ENCODE results near the gene PHLDB3.
A peak's percentile ranks its signal among the peaks of the same experiment; 100 is the strongest.

Gene PHLDB3

DNA sequence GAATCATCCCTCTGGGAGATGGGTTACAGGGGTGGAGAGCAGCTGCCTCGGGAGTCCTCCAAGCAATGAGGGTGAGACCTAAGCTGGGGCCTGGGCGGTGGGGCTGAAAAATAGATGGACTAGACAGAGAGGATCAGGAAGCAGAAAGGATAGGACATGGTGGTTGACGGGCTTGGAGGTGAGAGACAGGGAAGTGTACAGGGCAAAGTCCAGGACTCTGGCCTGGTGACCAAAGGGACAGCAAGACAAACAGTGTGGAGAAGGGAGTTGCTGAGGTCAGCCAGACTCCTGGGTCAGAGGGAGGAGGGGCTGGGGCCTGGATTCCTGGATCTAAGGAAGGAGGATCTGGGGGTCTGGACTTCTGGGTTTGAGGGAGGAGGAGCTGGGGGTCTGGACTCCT, 5.5 kb downstream of the PHLDB3 start:
- no peak for DNase-seq
- Mint-ChIP-seq H3K9me3 (no peaks in the 10 kb centered on the region), H3K27ac (peak overlapping the region; percentile 73), H3K4me3 (peak overlapping the region; percentile 26), H3K4me1 (peaks cover 51% of the 10 kb centered on the region), H3K27me3 (ENCODE audit: low read depth, poor library complexity) (peaks cover 40% of the 10 kb centered on the region), H3K36me3 (ENCODE audit: low read depth) (peaks cover 36% of the 10 kb centered on the region)
- TF ChIP-seq, protein P1, sequence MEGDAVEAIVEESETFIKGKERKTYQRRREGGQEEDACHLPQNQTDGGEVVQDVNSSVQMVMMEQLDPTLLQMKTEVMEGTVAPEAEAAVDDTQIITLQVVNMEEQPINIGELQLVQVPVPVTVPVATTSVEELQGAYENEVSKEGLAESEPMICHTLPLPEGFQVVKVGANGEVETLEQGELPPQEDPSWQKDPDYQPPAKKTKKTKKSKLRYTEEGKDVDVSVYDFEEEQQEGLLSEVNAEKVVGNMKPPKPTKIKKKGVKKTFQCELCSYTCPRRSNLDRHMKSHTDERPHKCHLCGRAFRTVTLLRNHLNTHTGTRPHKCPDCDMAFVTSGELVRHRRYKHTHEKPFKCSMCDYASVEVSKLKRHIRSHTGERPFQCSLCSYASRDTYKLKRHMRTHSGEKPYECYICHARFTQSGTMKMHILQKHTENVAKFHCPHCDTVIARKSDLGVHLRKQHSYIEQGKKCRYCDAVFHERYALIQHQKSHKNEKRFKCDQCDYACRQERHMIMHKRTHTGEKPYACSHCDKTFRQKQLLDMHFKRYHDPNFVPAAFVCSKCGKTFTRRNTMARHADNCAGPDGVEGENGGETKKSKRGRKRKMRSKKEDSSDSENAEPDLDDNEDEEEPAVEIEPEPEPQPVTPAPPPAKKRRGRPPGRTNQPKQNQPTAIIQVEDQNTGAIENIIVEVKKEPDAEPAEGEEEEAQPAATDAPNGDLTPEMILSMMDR (IDR thresholded peaks at IDR 0.05): no peak

DNA sequence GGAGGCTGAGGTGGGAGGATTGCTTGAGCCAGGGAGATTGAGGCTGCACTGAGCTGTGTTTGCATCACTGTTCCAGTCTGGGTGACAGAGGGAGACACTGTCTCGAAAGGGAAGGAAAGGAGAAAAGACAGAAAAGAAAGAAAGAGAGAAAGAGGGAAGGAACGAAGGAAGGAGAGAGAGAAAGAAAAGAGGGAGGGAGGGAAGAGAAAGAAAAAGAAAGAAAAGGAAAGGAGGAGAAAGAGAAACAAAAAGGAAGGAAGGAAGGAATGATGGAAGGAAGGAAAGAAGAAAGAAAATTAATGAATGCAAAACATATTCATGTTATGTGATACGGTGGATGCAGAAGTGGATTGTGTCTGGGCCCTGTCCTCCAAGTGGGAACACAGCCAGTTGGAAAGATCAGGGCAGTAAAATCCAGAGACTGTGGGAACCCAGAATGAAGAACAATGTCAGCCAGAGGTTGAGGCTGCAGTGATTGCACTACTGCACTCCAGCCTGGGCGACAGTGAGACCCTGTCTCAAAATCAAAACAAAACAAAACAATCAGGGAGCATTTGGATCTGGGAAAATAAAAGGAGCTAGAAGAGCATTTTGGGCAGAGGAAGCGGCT, 6.2 kb downstream of the PHLDB3 start:
- TF ChIP-seq, protein P1 (IDR thresholded peaks at IDR 0.05): no peak
- no peak for DNase-seq
- Mint-ChIP-seq H3K9me3 (no peaks in the 10 kb centered on the region), H3K36me3 (ENCODE audit: low read depth) (peaks cover 36% of the 10 kb centered on the region), H3K4me3 (peak overlapping the region; percentile 28), H3K27me3 (ENCODE audit: low read depth, poor library complexity) (peaks cover 33% of the 10 kb centered on the region), H3K4me1 (peaks cover 44% of the 10 kb centered on the region), H3K27ac (peak overlapping the region; percentile 5)

DNA sequence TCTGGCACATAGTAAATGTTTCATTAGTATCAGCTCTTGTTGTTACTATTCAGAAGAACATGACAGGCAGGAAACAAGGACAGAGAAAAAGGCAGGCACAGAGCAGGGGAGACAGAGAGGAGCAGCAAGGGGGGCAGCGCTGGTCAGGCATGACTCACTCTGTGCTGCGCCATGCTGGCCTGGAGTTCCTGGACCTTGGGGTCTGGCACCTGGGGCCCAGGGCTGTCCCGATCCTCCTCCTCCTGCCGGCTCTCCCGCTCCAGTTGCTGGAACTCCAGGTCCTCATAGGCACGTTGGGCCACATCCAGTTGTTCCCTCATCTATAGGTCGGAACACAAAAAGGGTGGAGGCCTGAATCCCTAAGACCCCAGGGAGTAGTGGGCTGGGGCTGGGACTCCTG, 7.6 kb downstream of the PHLDB3 start:
- TF ChIP-seq, protein P1 (IDR thresholded peaks at IDR 0.05): no peak
- no peak for DNase-seq
- Mint-ChIP-seq H3K9me3 (no peaks in the 10 kb centered on the region), H3K36me3 (ENCODE audit: low read depth) (peaks cover 31% of the 10 kb centered on the region), H3K27ac (peak overlapping the region; percentile 68), H3K27me3 (ENCODE audit: low read depth, poor library complexity) (peaks cover 19% of the 10 kb centered on the region), H3K4me1 (peaks cover 30% of the 10 kb centered on the region), H3K4me3 (no peak overlapping the region)

DNA sequence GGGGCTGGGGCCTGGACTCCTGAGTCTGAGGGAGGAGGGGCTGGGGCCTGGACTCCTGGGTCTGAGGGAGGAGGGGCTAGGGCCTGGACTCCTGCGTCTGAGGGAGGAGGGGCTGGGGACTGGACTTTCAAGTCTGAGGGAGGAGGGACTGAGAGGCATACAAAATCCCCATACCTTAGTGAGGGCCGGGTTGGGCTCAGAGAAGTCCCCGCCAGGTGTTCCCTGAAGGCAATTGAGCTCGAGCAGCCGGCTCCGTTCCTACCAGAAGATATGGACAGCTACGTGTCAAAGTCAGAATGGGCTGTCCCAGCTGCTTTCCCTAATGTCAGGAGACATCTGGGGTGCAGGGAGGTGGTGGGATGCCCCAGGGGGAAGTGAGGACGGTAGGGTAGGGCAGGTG, 9.5 kb downstream of the PHLDB3 start:
- Mint-ChIP-seq H3K9me3 (no peaks in the 10 kb centered on the region), H3K27ac (no peak overlapping the region), H3K36me3 (ENCODE audit: low read depth) (peaks cover 28% of the 10 kb centered on the region), H3K4me1 (peaks cover 26% of the 10 kb centered on the region), H3K4me3 (no peak overlapping the region), H3K27me3 (ENCODE audit: low read depth, poor library complexity) (peaks cover under 1% of the 10 kb centered on the region)
- TF ChIP-seq, protein P1 (IDR thresholded peaks at IDR 0.05): no peak
- DNase-seq: no peak

DNA sequence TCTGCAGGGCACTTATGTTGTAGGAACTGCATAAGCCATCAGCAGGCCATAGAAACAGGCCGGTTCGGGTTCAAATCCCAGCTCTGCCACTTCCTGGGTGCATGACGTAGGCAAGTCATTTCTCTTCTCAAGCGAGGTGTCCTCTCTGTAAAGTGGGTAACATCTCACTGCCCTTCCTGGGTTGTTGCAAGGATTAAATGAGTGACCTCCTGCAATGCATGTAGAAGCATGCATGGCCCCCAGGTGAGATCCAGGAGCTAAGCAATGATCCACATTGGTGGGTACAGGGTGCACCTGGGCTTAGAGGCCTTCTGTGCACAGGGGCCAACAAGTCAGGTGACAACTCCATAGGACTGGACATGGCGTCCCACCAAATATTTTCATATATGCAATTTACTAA, 13.8 kb downstream of the PHLDB3 start:
- Mint-ChIP-seq H3K36me3 (ENCODE audit: low read depth) (peaks cover 9% of the 10 kb centered on the region), H3K9me3 (no peaks in the 10 kb centered on the region), H3K4me1 (peaks cover 18% of the 10 kb centered on the region), H3K4me3 (no peak overlapping the region), H3K27ac (no peak overlapping the region), H3K27me3 (ENCODE audit: low read depth, poor library complexity) (peaks cover 6% of the 10 kb centered on the region)
- no peak for DNase-seq
- TF ChIP-seq, protein P1 (IDR thresholded peaks at IDR 0.05): no peak

DNA sequence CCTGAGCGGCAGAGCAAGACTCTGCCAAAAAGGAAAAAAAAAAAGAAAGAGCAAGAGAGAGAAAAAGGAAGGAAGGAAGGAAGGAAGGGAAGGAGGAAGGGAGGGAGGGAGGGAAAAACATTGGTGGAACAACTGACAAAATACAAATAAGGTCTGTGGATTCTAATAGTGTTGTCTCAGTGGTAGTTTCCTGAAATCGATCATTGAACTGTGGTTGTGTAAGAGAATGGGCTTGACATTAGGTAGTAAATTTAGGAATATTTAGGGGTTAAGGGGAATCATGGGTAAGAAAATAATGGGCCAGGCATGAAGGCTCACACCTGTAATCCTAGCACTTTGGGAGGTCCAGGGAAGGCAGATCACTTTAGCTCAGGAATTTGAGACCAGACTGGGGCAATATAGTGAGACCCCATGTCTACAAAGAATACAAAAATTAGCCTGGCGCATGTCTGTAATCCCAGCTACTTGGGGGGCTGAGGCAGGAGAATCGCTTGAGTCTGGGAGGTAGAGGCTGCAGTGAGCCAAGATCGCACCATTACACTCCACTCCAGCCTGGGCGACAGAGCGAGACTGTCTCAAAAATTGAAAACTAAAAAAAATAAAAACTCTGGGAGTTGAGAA, 14.5 kb downstream of the PHLDB3 start:
- TF ChIP-seq, protein P1 (IDR thresholded peaks at IDR 0.05): no peak
- Mint-ChIP-seq H3K27me3 (ENCODE audit: low read depth, poor library complexity) (peaks cover 6% of the 10 kb centered on the region), H3K27ac (peak overlapping the region; percentile 16), H3K36me3 (ENCODE audit: low read depth) (peaks cover 6% of the 10 kb centered on the region), H3K4me1 (peaks cover 18% of the 10 kb centered on the region), H3K4me3 (no peak overlapping the region), H3K9me3 (no peaks in the 10 kb centered on the region)
- no peak for DNase-seq

Measured in nephron progenitor cell (in vitro differentiated cells).